SH-SY5Y (cell line): ENCODE data around the gene CACNA2D4.

ENCODE experiments used
- GATA2 ChIP-seq: IDR thresholded peaks from 2 replicates; pipeline ENCODE4 v1.6.1; 2011; ENCODE audit warnings: mild to moderate bottlenecking, low read depth, low read length
- GATA3 ChIP-seq: IDR thresholded peaks from 2 replicates; pipeline ENCODE4 v1.6.1; 2011; ENCODE audit warnings: low read depth, mild to moderate bottlenecking, low read length, moderate library complexity

The CACNA2D4 gene

DNA sequence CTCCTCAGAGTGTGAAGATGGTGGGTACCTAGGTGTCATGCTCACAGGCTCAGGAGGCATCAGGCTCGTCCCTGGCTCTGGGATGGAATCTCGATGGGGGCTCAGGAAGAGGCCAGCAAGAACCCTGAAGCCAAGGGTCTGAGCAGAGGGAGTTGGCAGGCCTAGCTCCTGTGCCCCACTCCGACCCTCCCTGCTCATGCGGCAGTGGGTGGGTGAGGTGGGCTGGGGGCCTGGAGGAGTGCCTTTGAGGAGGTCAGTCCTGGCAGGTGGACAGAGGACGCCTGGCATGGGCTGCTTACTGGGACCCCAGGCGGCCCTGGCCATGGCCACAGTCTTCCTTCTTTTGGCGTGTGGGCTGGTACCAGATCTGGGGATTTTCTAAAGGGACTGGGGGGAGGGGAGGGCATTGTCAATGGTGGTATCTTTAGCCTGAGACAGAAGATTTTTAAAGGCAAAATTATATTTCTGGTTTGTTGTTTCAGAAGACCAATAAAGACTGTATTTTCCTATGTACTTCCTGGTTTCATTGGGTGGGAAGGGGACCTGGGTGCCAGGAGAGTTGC, 82.1 kb downstream of the CACNA2D4 start:
- TF ChIP-seq GATA2: no peak
- no peak for TF ChIP-seq GATA3

- TF ChIP-seq GATA2 (no peak), GATA3 (no peak)
Measured at GRCh38 chr12:1835211-1836131, 83.0 kb downstream of the CACNA2D4 start.

- TF ChIP-seq GATA3 (no peak), GATA2 (no peak)
Measured at GRCh38 chr12:1834186-1834925, 84.1 kb downstream of the CACNA2D4 start.

DNA sequence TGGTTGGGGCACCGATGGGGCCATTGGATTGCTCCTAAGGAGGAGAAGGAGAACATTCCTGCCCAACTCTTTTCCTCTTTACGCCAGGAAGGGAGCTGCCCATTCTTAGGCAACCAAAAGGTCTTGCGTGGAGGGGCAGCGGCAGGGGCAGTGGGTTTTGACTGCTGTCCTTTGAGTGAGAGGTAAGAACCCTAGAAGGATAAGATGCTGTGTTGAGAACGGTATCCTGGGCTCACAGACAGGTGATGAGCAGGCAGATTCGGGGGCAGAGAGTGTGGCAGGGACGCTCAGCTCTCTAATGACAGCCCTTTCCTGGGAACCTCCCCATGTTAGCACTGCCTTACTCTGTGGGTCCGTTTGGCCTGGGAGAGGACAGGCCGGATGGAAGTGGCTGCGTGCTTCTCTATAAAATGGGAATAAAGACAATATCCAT, 84.8 kb downstream of the CACNA2D4 start:
- TF ChIP-seq GATA2 (no peak), GATA3 (no peak)

GRCh38 chr12:1832801-1833595, 85.5 kb downstream of the CACNA2D4 start:
- TF ChIP-seq GATA3 (no peak), GATA2 (no peak)

DNA sequence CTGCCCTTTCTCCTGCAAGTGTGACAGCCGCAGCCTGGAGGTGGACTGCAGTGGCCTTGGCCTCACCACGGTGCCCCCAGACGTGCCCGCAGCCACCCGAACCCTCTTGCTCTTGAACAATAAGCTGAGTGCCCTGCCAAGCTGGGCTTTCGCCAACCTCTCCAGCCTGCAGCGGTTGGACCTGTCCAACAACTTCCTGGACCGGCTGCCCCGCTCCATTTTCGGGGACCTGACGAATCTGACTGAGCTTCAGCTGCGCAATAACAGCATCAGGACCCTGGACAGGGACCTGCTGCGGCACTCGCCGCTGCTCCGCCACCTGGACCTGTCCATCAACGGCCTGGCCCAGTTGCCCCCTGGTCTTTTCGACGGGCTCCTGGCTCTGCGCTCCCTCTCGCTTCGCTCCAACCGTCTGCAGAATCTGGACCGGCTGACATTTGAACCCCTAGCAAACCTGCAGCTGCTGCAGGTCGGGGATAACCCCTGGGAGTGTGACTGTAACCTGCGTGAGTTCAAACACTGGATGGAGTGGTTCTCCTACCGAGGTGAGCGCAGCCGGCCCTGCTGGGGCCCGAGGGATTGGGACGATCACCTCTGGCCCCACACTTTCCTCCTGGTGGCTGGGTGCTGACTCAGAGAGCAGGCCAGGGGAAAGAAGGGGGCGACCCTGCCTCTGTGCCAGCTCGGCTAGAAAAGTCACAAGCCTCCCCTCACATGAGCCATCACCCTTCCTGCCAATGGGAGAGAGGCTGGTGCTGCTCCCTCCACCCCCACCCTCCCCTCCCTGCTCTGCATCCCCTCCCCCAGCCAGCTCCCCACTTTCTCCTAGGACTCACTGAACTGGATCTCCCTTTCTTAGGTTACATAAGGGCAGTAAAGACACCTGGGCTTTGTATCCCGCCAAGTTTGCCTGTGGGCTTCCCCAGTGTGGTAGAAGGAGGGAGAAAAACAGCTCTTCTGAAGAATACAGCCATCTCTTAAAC, 87.2 kb downstream of the CACNA2D4 start:
- TF ChIP-seq GATA3: no peak
- no peak for TF ChIP-seq GATA2

DNA sequence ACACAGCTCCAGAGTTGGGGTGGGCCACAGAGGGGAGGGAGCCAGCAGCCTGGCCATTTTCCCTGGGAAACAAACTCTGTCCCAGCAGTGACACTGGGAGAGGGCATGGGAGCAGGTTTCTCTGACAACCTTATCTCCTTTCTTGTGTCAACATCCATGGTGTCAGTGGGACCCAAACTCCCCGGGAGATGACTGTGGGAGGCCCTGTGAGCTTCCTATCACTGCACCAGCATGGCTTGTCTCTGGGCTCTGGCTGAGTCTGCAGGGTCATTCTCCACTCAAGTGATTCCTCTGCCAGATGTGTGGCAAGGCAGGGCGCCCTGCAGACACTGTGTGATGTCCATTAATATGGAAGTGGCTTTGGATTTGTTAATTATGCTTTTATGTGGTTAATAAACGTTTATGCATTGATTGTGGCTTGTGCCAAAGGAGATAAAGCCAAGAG, 88.0 kb downstream of the CACNA2D4 start:
- no peak for TF ChIP-seq GATA3
- TF ChIP-seq GATA2: peak; percentile 51

GRCh38 chr12:1829306-1829900, 89.0 kb downstream of the CACNA2D4 start:
- TF ChIP-seq GATA2: no peak
- TF ChIP-seq GATA3: no peak

- no peak for TF ChIP-seq GATA3
- TF ChIP-seq GATA2: no peak
Measured at GRCh38 chr12:1828856-1829255, 89.6 kb downstream of the CACNA2D4 start.

- no peak for TF ChIP-seq GATA2
- TF ChIP-seq GATA3: no peak
Measured at GRCh38 chr12:1827826-1828805, 90.3 kb downstream of the CACNA2D4 start.

DNA sequence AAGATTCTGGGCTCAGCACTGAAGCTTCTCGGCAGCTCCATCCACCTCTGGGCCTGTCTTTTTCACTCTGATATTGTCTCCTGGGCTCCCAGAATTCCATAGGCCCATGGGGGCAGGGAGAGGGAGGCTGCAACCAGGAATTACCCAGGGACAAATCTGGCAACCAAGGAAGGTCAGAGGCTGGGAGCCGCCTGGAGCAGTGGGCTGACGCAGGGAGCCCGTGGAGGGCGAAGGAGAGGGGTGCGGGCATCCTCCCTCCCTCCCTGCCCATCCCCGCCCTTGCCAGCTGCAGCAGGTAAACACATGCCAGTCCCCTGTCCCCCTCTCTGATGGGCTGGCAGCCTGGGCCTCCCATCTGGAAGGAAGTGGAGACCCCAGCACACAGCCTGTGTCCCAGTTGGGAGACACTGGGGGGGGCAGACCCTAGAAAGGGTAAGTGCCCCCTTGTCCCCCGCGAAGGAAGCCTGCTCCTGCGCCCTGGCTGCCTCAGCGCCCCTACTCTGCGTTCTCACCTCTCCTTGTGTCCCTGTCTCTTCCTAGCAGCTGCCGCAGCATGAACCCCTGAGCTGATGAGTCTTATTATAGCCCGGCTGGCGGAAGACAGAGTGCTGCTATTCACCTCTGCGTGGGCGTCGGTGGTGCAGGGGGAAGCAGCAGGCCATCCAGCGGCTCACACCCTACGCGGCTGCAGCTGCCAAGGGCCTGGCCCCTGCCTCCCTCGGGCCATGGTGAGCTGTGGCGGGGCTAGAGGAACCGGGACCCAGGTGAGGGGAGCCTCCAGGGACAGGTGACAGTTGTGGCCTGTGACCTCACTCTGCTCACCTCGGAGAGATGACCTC, 91.4 kb downstream of the CACNA2D4 start:
- no peak for TF ChIP-seq GATA2
- no peak for TF ChIP-seq GATA3
